CD4-positive, alpha-beta memory T cell (primary cell): ENCODE results near the gene KCTD16. TPM values are rescaled to one million over a fixed set of nuclear protein-coding genes. Genes with fewer than 3 reads are reported as not detected.

Experiments
- CTCF ChIA-PET: fragments of 350-600 bp; sonication (Branson Sonifier 250); formaldehyde crosslinking; loops from one replicate; lab custom pipeline; 2021; ENCODE audit warnings: inconsistent platforms; ENCODE audit not compliant: partially characterized antibody; lab: Charles Lee
- POLR2A ChIA-PET: fragments of 350-600 bp; sonication (Branson Sonifier 250); formaldehyde crosslinking; loops from one replicate; lab custom pipeline; 2021; ENCODE audit not compliant: partially characterized antibody; lab: Charles Lee
- DNase-seq, 5 donors: peaks; one replicate each; pipeline versions ENCODE4 v3.0.0 to v3.0.0-alpha.2; 2020 to 2022; ENCODE audit warnings: mixed read lengths in 1 of 5
- H3K27ac ChIP-seq: one replicate; pipeline ENCODE4 v1.7.0; 2013; ENCODE audit warnings: low read depth, low read length
- H3K27me3 ChIP-seq: 2 replicates; pipeline ENCODE4 v1.7.0; 2013; ENCODE audit warnings: mild to moderate bottlenecking, low read length, moderate library complexity; ENCODE audit not compliant: insufficient read depth
- H3K36me3 ChIP-seq: 2 replicates; pipeline ENCODE4 v1.7.0; 2013; ENCODE audit warnings: mild to moderate bottlenecking, low read length, moderate library complexity; ENCODE audit not compliant: insufficient read depth
- H3K4me1 ChIP-seq: 2 replicates; pipeline ENCODE4 v1.7.0; 2013; ENCODE audit warnings: mild to moderate bottlenecking, low read length, moderate library complexity; ENCODE audit not compliant: insufficient read depth
- H3K4me3 ChIP-seq, 2 donors: one replicate each; pipeline ENCODE4 v1.7.0; 2013; ENCODE audit warnings: low read length in 2 of 2, mild to moderate bottlenecking in 1 of 2
- H3K9me3 ChIP-seq, 2 donors: one replicate each; pipeline ENCODE4 v1.7.0; 2013; ENCODE audit warnings: low read length in 2 of 2, control low read depth in 1 of 2; ENCODE audit not compliant: control insufficient read depth in 1 of 2
- H3K27ac Mint-ChIP-seq, 7 donors: one replicate each; pipeline ENCODE4 v1.8.0; 2020 to 2021; ENCODE audit warnings: mixed read lengths in 7 of 7, mild to moderate bottlenecking in 6 of 7, inconsistent platforms in 3 of 7, moderate library complexity in 3 of 7
- H3K27me3 Mint-ChIP-seq, 2 donors: one replicate each; pipeline ENCODE4 v1.8.0; 2020 to 2021; ENCODE audit warnings: mixed read lengths in 2 of 2
- H3K36me3 Mint-ChIP-seq, 2 donors: one replicate each; pipeline ENCODE4 v1.8.0; 2020 to 2021; ENCODE audit warnings: mixed read lengths in 2 of 2, inconsistent platforms in 1 of 2, mild to moderate bottlenecking in 1 of 2
- H3K4me1 Mint-ChIP-seq, 4 donors: one replicate each; pipeline ENCODE4 v1.8.0; 2020 to 2021; ENCODE audit warnings: mixed read lengths in 4 of 4, mild to moderate bottlenecking in 1 of 4
- H3K4me3 Mint-ChIP-seq, 8 donors: one replicate each; pipeline ENCODE4 v1.8.0; 2020 to 2021; ENCODE audit warnings: mixed read lengths in 8 of 8, mild to moderate bottlenecking in 7 of 8, moderate library complexity in 6 of 8, inconsistent platforms in 3 of 8
- H3K9me3 Mint-ChIP-seq, 8 donors: one replicate each; pipeline ENCODE4 v1.8.0; 2020 to 2021; ENCODE audit warnings: mixed read lengths in 8 of 8, mild to moderate bottlenecking in 5 of 8, inconsistent platforms in 3 of 8, moderate library complexity in 1 of 8
- intact Hi-C: fragments of 100-400 bp; cut with micrococcal nuclease; formaldehyde crosslinking; loops from one replicate; pipeline ENCODE4 v1.15.1; 2023
- polyA plus RNA-seq, 2 donors: library from polyadenylated mRNA; unstranded; fragments of 300-500 nt; fragmentation: Illumina TruSeq; gene quantifications; one replicate each; pipeline ENCODE4 v1.2.3, GENCODE V29; 2021
- total RNA-seq, 2 experiments: library from RNA; stranded (reverse); gene quantifications; one replicate each; pipeline ENCODE4 v1.2.3, GENCODE V29; 2021

KCTD16 gene
- total and polyA plus RNA-seq, 4 experiments from 2014 or later: 0.03 to 0.20 (median 0.14) TPM; not detected in 1

GRCh38 chr5:144464306-144464705 lies 293.6 kb downstream of the KCTD16 start:
- H3K4me3 Mint-ChIP-seq: no peak overlapping the region
- no peak overlapping the region for H3K27ac Mint-ChIP-seq
- no peaks in the 10 kb centered on the region for H3K36me3 ChIP-seq
- H3K27me3 ChIP-seq: no peaks in the 10 kb centered on the region
- DNase-seq: no peak
- ChIA-PET POLR2A (no interaction called here), CTCF (no interaction called here)
- no peaks in the 10 kb centered on the region for H3K4me1 Mint-ChIP-seq
- no peaks in the 10 kb centered on the region for H3K9me3 ChIP-seq
- no peak overlapping the region for H3K4me3 ChIP-seq
- H3K36me3 Mint-ChIP-seq: no peaks in the 10 kb centered on the region
- H3K9me3 Mint-ChIP-seq: peaks cover 0 to 6% (median 2%) of the 10 kb centered on the region in 8 donors
- no peaks in the 10 kb centered on the region for H3K27me3 Mint-ChIP-seq
- H3K27ac ChIP-seq: no peak overlapping the region
- intact Hi-C loops: no loop called here
- no peaks in the 10 kb centered on the region for H3K4me1 ChIP-seq

GRCh38 chr5:144465441-144465840 lies 294.8 kb downstream of the KCTD16 start:
- Mint-ChIP-seq H3K36me3 (no peaks in the 10 kb centered on the region), H3K27me3 (no peaks in the 10 kb centered on the region), H3K4me1 (no peaks in the 10 kb centered on the region), H3K9me3 (peaks cover 0 to 5% (median 1%) of the 10 kb centered on the region in 8 donors), H3K4me3 (no peak overlapping the region), H3K27ac (no peak overlapping the region)
- Histone ChIP-seq H3K9me3 (no peaks in the 10 kb centered on the region), H3K4me3 (no peak overlapping the region), H3K27ac (no peak overlapping the region), H3K36me3 (no peaks in the 10 kb centered on the region), H3K27me3 (no peaks in the 10 kb centered on the region), H3K4me1 (no peaks in the 10 kb centered on the region)
- intact Hi-C loops: no loop called here
- DNase-seq: no peak
- POLR2A ChIA-PET: no interaction called here
- CTCF ChIA-PET: no interaction called here

- Histone ChIP-seq H3K4me1 (no peaks in the 10 kb centered on the region), H3K9me3 (no peaks in the 10 kb centered on the region), H3K36me3 (no peaks in the 10 kb centered on the region), H3K27ac (no peak overlapping the region), H3K27me3 (no peaks in the 10 kb centered on the region), H3K4me3 (no peak overlapping the region)
- Mint-ChIP-seq H3K9me3 (peaks cover 0 to 4% (median 0%) of the 10 kb centered on the region in 8 donors), H3K36me3 (no peaks in the 10 kb centered on the region), H3K4me1 (no peaks in the 10 kb centered on the region), H3K4me3 (no peak overlapping the region), H3K27ac (no peak overlapping the region), H3K27me3 (no peaks in the 10 kb centered on the region)
- POLR2A ChIA-PET: no interaction called here
- no peak for DNase-seq
- CTCF ChIA-PET: no interaction called here
- intact Hi-C loops: no loop called here
Measured at GRCh38 chr5:144467792-144468191, 297.1 kb downstream of the KCTD16 start.

DNA sequence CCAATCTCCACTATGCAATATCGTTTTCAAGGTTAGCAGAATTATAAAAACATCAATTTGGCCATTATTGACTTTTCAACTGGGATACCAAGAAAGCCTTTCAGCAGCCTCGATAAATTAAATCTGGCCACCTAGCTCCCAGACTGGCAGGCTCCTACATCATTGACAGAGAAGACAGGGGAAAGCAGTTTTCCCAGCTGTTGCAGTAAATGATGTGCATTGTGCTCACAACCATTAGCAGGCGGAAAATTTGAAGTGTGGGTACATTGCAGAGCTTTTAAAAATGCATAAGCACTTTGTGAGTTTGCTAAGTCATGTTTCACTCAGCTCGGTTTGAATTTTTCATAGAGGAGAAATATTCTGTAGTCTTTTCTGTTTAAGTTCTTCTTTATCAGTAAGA lies 297.9 kb downstream of the KCTD16 start:
- POLR2A ChIA-PET: no interaction called here

GRCh38 chr5:144469106-144469505 lies 298.4 kb downstream of the KCTD16 start:
- Mint-ChIP-seq H3K27ac (no peak overlapping the region), H3K4me1 (no peaks in the 10 kb centered on the region), H3K36me3 (no peaks in the 10 kb centered on the region), H3K4me3 (no peak overlapping the region), H3K27me3 (no peaks in the 10 kb centered on the region), H3K9me3 (peaks cover 0 to 4% (median 0%) of the 10 kb centered on the region in 8 donors)
- POLR2A ChIA-PET: no interaction called here
- H3K4me3 ChIP-seq: no peak overlapping the region
- H3K27ac ChIP-seq: no peak overlapping the region
- no peak for DNase-seq
- CTCF ChIA-PET: no interaction called here
- no peaks in the 10 kb centered on the region for H3K27me3 ChIP-seq
- H3K36me3 ChIP-seq: no peaks in the 10 kb centered on the region
- intact Hi-C loops: no loop called here
- H3K9me3 ChIP-seq: no peaks in the 10 kb centered on the region
- H3K4me1 ChIP-seq: no peaks in the 10 kb centered on the region

More for the DNA sequence above, 297.9 kb downstream of the KCTD16 start:
- H3K4me3 Mint-ChIP-seq: no peak overlapping the region
- no peaks in the 10 kb centered on the region for H3K27me3 Mint-ChIP-seq
- no peaks in the 10 kb centered on the region for H3K4me1 Mint-ChIP-seq
- Histone ChIP-seq H3K4me3 (no peak overlapping the region), H3K36me3 (no peaks in the 10 kb centered on the region), H3K27me3 (no peaks in the 10 kb centered on the region), H3K27ac (no peak overlapping the region), H3K9me3 (no peaks in the 10 kb centered on the region), H3K4me1 (no peaks in the 10 kb centered on the region)
- intact Hi-C loops: no loop called here
- H3K27ac Mint-ChIP-seq: no peak overlapping the region
- no peaks in the 10 kb centered on the region for H3K36me3 Mint-ChIP-seq
- CTCF ChIA-PET: no interaction called here
- no peak for DNase-seq
- peaks cover 0 to 4% (median 0%) of the 10 kb centered on the region in 8 donors for H3K9me3 Mint-ChIP-seq

DNA sequence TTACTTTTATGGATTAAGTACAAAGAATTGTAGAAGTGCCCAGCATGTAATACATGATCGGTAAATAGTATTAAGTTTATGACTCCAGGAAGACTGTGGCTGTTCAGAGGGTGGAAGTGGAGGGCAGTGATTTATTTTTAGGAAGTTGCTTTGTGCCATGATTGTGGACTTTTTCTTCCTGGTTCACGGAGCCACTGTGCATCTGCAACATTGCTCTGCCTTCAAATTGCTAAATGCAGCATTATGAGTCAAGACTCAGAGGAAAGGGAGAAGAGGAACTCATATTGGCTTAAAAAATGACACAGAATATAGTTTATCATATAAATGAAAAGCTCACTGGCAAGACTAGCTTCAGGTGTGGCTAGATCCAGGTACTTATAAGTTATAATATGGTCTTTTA lies 301.5 kb downstream of the KCTD16 start:
- Histone ChIP-seq H3K27me3 (no peaks in the 10 kb centered on the region), H3K4me1 (no peaks in the 10 kb centered on the region), H3K27ac (no peak overlapping the region), H3K4me3 (no peak overlapping the region), H3K9me3 (no peaks in the 10 kb centered on the region), H3K36me3 (no peaks in the 10 kb centered on the region)
- Mint-ChIP-seq H3K9me3 (peaks cover 0 to 4% (median 0%) of the 10 kb centered on the region in 8 donors), H3K27ac (no peak overlapping the region), H3K27me3 (no peaks in the 10 kb centered on the region), H3K4me1 (no peaks in the 10 kb centered on the region), H3K36me3 (no peaks in the 10 kb centered on the region), H3K4me3 (no peak overlapping the region)
- CTCF ChIA-PET: no interaction called here
- DNase-seq: no peak
- intact Hi-C loops: no loop called here
- POLR2A ChIA-PET: no interaction called here

DNA sequence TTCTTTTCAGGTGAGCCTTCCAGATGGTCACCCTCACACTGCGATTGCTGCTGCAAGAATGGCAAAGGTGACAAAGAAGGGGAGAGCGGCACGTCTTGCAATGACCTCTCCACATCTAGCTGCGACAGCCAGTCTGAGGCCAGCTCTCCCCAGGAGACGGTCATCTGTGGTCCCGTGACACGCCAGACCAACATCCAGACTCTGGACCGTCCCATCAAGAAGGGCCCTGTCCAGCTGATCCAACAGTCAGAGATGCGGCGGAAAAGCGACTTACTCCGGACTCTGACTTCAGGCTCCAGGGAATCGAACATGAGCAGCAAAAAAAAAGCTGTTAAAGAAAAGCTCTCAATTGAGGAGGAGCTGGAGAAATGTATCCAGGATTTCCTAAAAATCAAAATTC lies 303.0 kb downstream of the KCTD16 start:
- Histone ChIP-seq H3K36me3 (no peaks in the 10 kb centered on the region), H3K27me3 (no peaks in the 10 kb centered on the region), H3K4me1 (no peaks in the 10 kb centered on the region), H3K4me3 (no peak overlapping the region), H3K27ac (no peak overlapping the region), H3K9me3 (no peaks in the 10 kb centered on the region)
- no peaks in the 10 kb centered on the region for H3K36me3 Mint-ChIP-seq
- intact Hi-C loops: no loop called here
- no peak overlapping the region for H3K4me3 Mint-ChIP-seq
- CTCF ChIA-PET: no interaction called here
- peaks cover 0 to 2% (median 0%) of the 10 kb centered on the region in 8 donors for H3K9me3 Mint-ChIP-seq
- H3K27me3 Mint-ChIP-seq: no peaks in the 10 kb centered on the region
- no peak for DNase-seq
- POLR2A ChIA-PET: no interaction called here
- H3K4me1 Mint-ChIP-seq: no peaks in the 10 kb centered on the region
- H3K27ac Mint-ChIP-seq: no peak overlapping the region

- CTCF ChIA-PET: no interaction called here
- no peak overlapping the region for H3K27ac Mint-ChIP-seq
- H3K9me3 Mint-ChIP-seq: no peaks in the 10 kb centered on the region
- H3K27me3 Mint-ChIP-seq: no peaks in the 10 kb centered on the region
- no peak for DNase-seq
- no peaks in the 10 kb centered on the region for H3K36me3 Mint-ChIP-seq
- no peak overlapping the region for H3K4me3 Mint-ChIP-seq
- intact Hi-C loops: no loop called here
- POLR2A ChIA-PET: no interaction called here
- H3K4me1 ChIP-seq: no peaks in the 10 kb centered on the region
- no peak overlapping the region for H3K4me3 ChIP-seq
- H3K4me1 Mint-ChIP-seq: no peaks in the 10 kb centered on the region
- H3K27ac ChIP-seq: no peak overlapping the region
- H3K36me3 ChIP-seq: no peaks in the 10 kb centered on the region
- H3K9me3 ChIP-seq: no peaks in the 10 kb centered on the region
- no peaks in the 10 kb centered on the region for H3K27me3 ChIP-seq
Measured at GRCh38 chr5:144478565-144478964, 307.9 kb downstream of the KCTD16 start.
